MM.1S (cell line): ENCODE results near the gene GRIN3B.

ENCODE experiments used
- CTCF ChIP-seq: fragments of 300-600 bp; sonication (generic); IDR thresholded peaks from 2 replicates; pipeline ENCODE4 v1.5.1; 2016; ENCODE audit warnings: antibody characterized with exemption, low read length, mixed read lengths
- EZH2 ChIP-seq: fragments of 300-600 bp; sonication (generic); optimal IDR thresholded peaks from 2 replicates; pipeline ENCODE3; 2017; ENCODE audit warnings: low read depth, mild to moderate bottlenecking, antibody characterized with exemption, low read length, mixed read lengths

GRCh38 chr19:962683-963400 is 37.4 kb upstream of the GRIN3B start:
- TF ChIP-seq EZH2 (no peak), CTCF (no peak)
